Stimulated activated CD8-positive, alpha-beta memory T cell treated with anti-CD3 and anti-CD28 coated beads, Interleukin-7, amount 100 ng/mL, for 48 hours (primary cell): ENCODE measurements around the gene FAM107B.
"Not testable (repeated sequence)": the region's sequence is repeated elsewhere in the genome, so short reads cannot be mapped to it uniquely, and the experiment has no call there.

Experiments
- DNase-seq, 2 donors: peaks; one replicate each; pipeline ENCODE4 v3.0.0-alpha.2; 2020; ENCODE audit warnings: low read depth in 1 of 2; ENCODE audit errors: extremely low read depth in 1 of 2

Gene FAM107B

GRCh38 chr10:14737808-14738545 lies 36.7 kb downstream of the FAM107B start:
- no peak for DNase-seq

DNA sequence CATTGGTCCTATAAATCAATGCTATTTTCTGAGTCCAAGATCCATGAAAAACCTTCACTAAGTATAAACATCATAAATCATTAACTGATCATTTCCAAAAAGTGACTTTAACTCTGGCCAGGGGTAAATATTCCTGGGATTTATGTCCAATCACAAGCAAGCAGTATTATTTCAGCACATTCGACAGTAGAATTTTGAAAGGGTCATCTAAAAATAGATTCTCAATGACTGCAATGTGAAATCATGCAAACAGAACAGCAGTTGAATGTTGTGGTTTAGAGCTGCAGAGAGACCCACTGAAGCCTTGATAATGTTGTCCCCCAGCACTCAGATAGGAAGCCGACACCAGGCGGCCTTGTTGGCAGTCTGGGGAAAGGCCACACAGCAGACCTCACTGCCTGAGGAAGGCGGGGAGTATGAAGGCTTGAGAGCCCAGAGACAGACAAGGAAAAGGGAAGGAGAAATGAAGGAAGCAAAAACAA lies 38.1 kb downstream of the FAM107B start:
- DNase-seq = no peak

- no peak for DNase-seq
These were observed 38.7 kb downstream of the FAM107B start for GRCh38 chr10:14736043-14736442.

DNA sequence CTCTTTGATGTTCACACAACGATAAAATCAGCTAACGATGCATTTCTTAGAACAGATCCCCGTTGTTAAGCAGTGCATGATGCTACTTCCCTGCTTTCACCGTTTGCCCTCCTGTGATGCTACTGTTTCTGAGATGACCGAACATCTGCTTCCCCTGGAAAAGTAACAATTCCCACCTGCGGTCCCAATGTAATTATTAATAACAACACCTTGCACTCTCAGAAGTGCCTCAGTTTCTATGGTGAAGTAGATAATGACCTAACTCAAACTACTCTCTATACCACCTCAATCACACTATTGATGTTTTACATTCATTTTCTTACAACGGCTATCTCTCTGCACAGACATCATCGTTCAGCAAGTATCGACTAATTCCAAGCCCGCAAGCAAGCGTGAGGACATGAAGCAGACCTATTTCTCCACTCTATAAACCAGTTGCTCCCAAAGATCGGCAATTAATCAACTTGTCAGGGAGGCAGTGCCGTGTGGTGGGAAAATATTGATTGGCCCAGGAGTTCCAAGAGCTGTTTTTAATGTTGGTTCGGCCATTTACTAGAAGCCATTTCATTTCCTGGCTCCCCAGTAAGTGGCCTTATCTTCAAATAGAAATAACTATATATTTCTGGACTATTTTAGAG lies 42.7 kb downstream of the FAM107B start:
- DNase-seq = no peak

GRCh38 chr10:14728346-14728745 lies 46.4 kb downstream of the FAM107B start:
- no peak for DNase-seq

GRCh38 chr10:14727924-14728323 lies 46.8 kb downstream of the FAM107B start:
- DNase-seq = no peak

GRCh38 chr10:14727465-14727864 lies 47.2 kb downstream of the FAM107B start:
- no peak for DNase-seq

DNA sequence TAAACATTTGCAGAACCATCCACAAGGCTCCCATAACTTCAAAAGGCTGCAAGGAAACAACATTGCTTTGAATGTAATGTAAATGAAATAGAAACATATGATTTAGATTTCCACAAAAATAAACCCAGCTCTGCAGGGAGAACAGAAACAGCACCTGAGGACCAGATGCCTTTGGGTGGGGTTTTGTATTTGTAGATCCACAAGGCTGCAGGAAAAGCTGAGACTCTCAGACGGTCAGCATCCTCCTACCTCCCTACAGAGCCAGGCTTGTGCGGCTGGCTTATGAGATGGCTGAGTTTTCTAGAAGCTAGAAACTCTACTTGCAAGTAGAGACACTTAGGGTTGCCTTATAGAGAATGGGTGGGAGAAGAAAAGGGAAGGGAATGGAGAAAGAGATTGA lies 49.8 kb downstream of the FAM107B start:
- no peak for DNase-seq

DNA sequence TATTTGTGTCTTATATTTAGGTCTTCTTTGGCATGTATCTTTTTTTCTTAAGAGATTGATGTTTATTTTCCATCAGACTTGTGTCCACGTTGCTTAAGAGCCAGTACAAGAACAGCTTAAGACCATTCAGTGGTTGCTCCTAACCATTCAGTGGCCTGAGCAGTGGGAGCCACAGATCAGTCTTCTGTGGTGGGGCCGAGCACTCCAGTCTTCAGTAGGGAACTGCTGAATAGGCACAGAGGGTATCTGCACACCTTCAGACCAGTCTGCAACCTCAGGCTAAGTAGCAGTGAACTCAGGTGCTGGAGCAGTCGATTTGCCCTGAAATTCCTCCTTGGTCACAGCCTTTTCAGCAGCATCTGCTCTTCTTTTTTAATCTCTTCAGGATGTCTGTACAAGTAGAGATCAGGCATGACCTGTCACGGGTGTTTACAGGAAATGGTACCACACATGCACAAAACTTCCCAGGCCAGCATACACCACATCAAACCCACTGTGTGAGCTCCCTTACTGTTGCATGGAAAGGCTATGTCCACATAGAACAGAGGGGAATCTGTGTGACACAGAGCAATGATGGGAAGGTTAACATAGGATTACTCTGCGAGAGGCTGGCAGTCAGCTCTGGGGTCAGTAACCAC lies 51.5 kb downstream of the FAM107B start:
- DNase-seq = no peak

- no peak for DNase-seq
These were observed 57.1 kb downstream of the FAM107B start for GRCh38 chr10:14717552-14717951.

GRCh38 chr10:14712991-14713424 lies 61.7 kb downstream of the FAM107B start:
- no peak for DNase-seq

DNA sequence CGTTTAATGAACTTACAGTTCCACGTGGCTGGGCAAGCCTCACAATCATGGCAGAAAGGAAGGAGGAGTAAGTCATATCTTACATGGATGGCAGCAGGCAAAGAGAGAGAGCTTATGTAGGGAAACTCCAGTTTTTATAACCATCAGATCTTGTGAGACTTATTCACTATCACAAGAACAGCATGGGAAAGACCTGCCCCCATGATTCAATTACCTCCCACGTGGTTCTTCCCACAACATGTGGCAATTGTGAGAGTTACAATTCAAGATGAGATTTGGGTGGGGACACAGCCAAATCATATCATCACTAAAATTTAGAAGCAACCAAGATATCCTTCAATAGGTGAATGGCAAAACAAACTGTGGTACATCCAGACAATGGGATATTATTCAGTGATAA lies 65.4 kb downstream of the FAM107B start:
- not testable (repeated sequence) for DNase-seq

DNA sequence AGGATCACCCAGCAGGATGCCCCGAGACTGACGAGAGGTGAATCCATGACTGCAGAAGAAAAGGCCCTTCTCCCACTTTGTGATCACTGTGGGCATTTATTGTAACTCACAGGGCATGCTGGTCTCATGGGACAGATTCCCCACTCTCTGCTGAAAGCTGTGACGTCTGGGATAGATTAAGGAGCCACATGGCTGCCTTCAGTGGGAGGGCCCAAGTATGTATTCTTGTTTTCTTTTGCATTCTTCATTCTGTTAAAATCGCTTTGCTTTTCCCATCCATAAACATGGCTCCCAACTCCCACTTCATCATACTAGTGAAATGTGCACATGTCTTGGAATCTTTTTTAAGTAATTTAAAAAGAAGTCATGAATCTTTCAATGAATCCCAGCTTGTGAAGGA lies 67.2 kb downstream of the FAM107B start:
- no peak for DNase-seq

DNA sequence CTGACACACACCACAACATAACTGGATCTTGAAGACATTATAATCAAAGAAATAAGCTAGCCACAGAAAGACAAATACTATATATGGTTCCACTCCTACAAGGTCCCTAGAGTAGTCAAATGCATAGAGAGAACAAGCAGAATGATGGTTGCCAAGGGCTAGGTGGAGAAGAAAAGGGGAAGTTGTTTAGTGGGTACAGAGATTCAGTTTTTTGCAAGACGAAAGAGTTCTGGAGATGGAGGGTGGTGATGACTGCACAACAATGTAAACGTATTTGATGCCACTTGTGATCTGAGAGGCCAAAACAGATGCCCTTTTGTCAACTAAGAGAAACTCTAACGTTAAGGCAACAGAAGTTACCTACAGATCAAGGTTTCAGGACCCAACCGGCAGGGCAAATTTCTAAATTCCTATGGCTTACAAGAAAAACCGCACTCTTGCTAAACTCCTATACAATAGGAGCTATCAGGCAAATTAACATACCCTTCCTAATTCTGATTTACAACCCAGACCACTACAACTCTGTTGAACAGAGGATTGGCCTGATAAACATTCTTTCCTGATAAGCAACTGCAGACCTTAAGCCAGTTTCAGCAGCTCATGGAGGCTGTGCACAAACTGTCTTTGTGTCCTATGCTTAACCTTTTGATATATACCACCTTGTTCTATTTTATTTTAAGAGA lies 69.0 kb downstream of the FAM107B start:
- DNase-seq = no peak

DNA sequence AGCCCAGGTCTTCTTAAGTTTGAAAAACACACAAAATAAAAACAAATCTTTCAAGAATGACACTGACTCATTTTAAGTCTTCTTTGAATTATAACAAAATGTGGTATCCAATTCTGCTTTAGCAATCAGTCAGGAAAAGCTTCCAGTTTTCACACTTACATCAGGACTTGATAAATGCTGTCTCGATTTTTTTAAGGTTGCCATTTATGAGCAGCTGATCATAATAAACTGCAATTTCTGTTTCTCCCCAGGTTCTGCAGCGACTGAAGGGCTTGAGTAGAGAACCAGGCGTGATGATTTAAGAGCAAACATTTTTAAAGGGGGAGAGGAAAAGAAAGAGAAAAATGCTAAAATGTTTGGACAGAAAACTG lies 71.1 kb downstream of the FAM107B start:
- no peak for DNase-seq

GRCh38 chr10:14701466-14701865 lies 73.2 kb downstream of the FAM107B start:
- DNase-seq = no peak

DNA sequence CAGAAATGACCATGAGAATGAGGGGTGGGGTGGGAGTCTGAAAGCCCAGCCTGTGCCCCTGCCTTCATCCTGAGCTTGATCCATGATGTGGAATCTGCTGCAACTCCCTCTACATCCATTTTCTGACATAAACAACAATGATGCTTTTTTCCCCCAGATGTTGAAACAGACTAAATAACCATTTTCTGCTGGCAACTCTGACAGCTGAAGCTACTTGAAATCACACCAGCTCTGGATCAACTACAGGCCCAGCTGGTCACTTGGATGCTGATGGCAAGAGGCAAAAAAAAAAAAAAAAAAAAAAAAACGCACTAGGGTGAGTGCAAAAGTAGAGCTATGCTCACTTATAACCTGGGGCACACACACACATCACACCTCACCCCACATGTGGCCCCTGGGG lies 74.2 kb downstream of the FAM107B start:
- DNase-seq = no peak

- no peak for DNase-seq
These were observed 75.2 kb downstream of the FAM107B start for GRCh38 chr10:14699482-14699881.

DNA sequence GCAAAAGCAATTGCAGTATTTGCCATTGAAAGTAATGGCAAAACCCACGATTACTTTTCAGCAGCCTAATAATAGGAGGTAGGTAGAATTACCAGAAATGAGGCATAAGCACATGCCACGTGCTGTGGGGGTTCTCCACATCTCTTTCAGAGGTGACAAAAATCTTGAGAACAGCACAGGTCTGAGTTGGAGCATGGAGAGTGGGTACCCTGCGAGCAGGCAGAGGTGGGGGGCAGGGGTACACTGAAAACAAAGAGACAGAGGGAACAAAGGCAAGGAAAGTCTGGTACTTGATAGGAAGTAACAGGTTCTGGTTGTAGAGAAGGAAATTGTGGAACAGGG lies 75.9 kb downstream of the FAM107B start:
- DNase-seq = no peak

DNA sequence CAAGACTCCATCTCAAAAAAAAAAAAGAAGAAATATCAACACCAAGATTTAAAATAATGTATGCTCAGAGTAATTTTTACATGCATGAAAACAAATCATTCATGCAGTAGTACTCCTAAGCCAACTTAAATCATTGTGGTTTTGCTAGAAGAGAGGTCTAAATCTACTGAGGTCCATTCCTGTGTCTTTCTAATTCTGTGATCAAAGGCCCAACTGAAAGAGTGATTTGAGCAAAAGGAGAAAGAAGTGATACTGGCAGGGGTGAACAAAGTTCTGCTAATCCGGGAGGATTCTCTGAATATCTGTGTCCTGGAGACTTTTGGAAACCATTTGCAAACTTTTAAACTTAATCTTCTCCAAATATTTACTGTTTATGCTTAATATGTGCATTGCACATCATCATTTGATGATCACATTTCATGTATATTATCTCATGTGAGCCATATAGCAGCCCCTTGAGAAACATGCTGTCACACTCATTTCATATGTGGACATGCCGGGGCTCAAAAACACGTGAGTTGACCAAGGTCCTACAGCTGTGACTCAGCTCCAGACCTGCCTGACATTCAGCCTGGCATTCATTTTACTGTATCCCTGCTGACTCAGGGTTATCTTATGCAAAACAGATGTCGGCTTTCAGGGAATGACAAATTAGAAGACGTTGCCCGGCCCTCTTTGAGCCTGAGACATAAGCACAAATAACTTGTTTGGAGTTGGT lies 76.4 kb downstream of the FAM107B start:
- no peak for DNase-seq

DNA sequence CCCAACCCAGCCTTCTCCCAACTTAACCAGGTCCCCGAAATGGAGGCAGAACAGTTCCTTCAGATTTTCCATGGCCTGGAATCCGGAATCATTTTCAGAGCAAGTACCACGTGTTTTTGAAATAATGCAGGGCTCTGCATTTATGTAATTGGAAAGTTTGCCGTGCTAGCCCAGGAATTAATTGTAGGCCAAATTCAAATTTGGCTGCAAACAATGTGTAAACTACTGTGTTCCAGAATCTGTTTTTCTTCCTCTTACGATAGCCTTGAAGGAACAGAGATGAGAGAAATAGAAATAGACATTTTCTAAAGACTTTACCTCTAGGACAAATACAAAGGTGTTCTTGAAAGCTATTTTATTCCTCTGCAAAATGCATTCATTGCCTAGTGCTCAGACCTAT lies 77.4 kb downstream of the FAM107B start:
- DNase-seq = no peak
